ENCODE results near the gene MPV17.
A peak's percentile ranks its signal among the peaks of the same experiment; 100 is the strongest.
"Not testable (repeated sequence)": the region's sequence is repeated elsewhere in the genome, so short reads cannot be mapped to it uniquely, and the experiment has no call there.

Gene MPV17

GRCh38 chr2:27322766-27323595, at the start of gene MPV17:
Gene MPV17 (minus strand): TSS chr2:27323097. CDS start chr2:27322517, 580 bp downstream.
- DNase-seq (ENCODE audit: low read depth in 2 of 2), result peak; percentile 75 to 76

GRCh38 chr2:27370816-27371620, 48.1 kb upstream of the MPV17 start:
- no peak for DNase-seq (ENCODE audit: low read depth in 2 of 2)

GRCh38 chr2:27370026-27370815, 47.3 kb upstream of the MPV17 start, which contains the start of the genes EIF2B4 and SNX17:
Gene EIF2B4 (minus strand): TSS chr2:27370338. CDS start chr2:27370314, 24 bp downstream.
Gene SNX17 (plus strand): TSS chr2:27370616. CDS start chr2:27370744, 128 bp downstream.
- DNase-seq (ENCODE audit: low read depth in 2 of 2), result peak; percentile 98

- peak in 1 of 2 experiments; percentile 14 for DNase-seq (ENCODE audit: low read depth in 2 of 2)
Observed at GRCh38 chr2:27369471-27370025, 46.7 kb upstream of the MPV17 start.

GRCh38 chr2:27363933-27364332, 41.0 kb upstream of the MPV17 start:
- DNase-seq (ENCODE audit: low read depth in 2 of 2), result no peak

GRCh38 chr2:27362678-27363420, 40.0 kb upstream of the MPV17 start:
- no peak for DNase-seq (ENCODE audit: low read depth in 2 of 2)

GRCh38 chr2:27356382-27357181, 33.7 kb upstream of the MPV17 start, which contains the start of gene GTF3C2:
Gene GTF3C2 (minus strand): TSS chr2:27356764. CDS start chr2:27343554, 13,210 bp downstream.
- DNase-seq (ENCODE audit: low read depth in 2 of 2), result peak; percentile 95 to 96

- DNase-seq (ENCODE audit: low read depth in 2 of 2), result no peak
Observed at GRCh38 chr2:27356056-27356381, 33.1 kb upstream of the MPV17 start.

GRCh38 chr2:27354597-27354927, 31.7 kb upstream of the MPV17 start:
- no peak for DNase-seq (ENCODE audit: low read depth in 2 of 2)

- DNase-seq (ENCODE audit: low read depth in 2 of 2), result no peak
Observed at GRCh38 chr2:27353762-27354596, 31.1 kb upstream of the MPV17 start.

GRCh38 chr2:27353386-27353761, 30.5 kb upstream of the MPV17 start:
- DNase-seq (ENCODE audit: low read depth in 2 of 2), result not testable (repeated sequence)

- no peak for DNase-seq (ENCODE audit: low read depth in 2 of 2)
Observed at GRCh38 chr2:27351802-27352598, 29.1 kb upstream of the MPV17 start.

- DNase-seq (ENCODE audit: low read depth in 2 of 2), result no peak
Observed at GRCh38 chr2:27350106-27350693, 27.3 kb upstream of the MPV17 start.

- DNase-seq (ENCODE audit: low read depth in 2 of 2), result no peak
Observed at GRCh38 chr2:27347641-27348040, 24.7 kb upstream of the MPV17 start.

- DNase-seq (ENCODE audit: low read depth in 2 of 2), result no peak
Observed at GRCh38 chr2:27336173-27336572, 13.3 kb upstream of the MPV17 start.

- DNase-seq (ENCODE audit: low read depth in 2 of 2), result no peak
Observed at GRCh38 chr2:27335311-27335710, 12.4 kb upstream of the MPV17 start.

- no peak for DNase-seq (ENCODE audit: low read depth in 2 of 2)
Observed at GRCh38 chr2:27324720-27325119, 1.8 kb upstream of the MPV17 start.
